ENCODE measurements around the gene RPA1. TPM values are rescaled to one million over a fixed set of nuclear protein-coding genes. Genes with fewer than 3 reads are reported as not detected.

Gene RPA1
- polyA plus RNA-seq, 1 donor from 2014 or later = 8.4 TPM

GRCh38 chr17:1872254-1872653 is 42.4 kb downstream of the RPA1 start:
- H3K4me3 ChIP-seq (ENCODE audit: low read length) = no peak overlapping the region
- no peak overlapping the region for H3K4me2 ChIP-seq (ENCODE audit: low read length)
- H3K9me3 ChIP-seq (ENCODE audit: low read length) = no peaks in the 10 kb centered on the region
- no peaks in the 10 kb centered on the region for H3F3A ChIP-seq (ENCODE audit: insufficient read depth, low read length, poor library complexity, severe bottlenecking)
- H3K27me3 ChIP-seq (ENCODE audit: insufficient read depth, low read depth, low read length) = no peaks in the 10 kb centered on the region
- TF ChIP-seq RAD21 (conservative IDR thresholded peaks at IDR 0.05) (no peak), SMC3 (conservative IDR thresholded peaks at IDR 0.05; ENCODE audit: poor library complexity) (no peak), CTCF (IDR thresholded peaks at IDR 0.05; ENCODE audit: poor library complexity, severe bottlenecking) (no peak), POLR2AphosphoS5 (IDR thresholded peaks at IDR 0.05) (no peak), MXI1 (conservative IDR thresholded peaks at IDR 0.05; ENCODE audit: poor library complexity, severe bottlenecking) (no peak), EZH2 (IDR thresholded peaks at IDR 0.05; ENCODE audit: borderline replicate concordance, insufficient read depth, low read length, poor library complexity, severe bottlenecking) (no peak), TAF1 (IDR thresholded peaks at IDR 0.05; ENCODE audit: low read depth) (no peak), EP300 (conservative IDR thresholded peaks at IDR 0.05; ENCODE audit: poor library complexity, severe bottlenecking) (no peak)
- TF ChIP-seq, protein P1, sequence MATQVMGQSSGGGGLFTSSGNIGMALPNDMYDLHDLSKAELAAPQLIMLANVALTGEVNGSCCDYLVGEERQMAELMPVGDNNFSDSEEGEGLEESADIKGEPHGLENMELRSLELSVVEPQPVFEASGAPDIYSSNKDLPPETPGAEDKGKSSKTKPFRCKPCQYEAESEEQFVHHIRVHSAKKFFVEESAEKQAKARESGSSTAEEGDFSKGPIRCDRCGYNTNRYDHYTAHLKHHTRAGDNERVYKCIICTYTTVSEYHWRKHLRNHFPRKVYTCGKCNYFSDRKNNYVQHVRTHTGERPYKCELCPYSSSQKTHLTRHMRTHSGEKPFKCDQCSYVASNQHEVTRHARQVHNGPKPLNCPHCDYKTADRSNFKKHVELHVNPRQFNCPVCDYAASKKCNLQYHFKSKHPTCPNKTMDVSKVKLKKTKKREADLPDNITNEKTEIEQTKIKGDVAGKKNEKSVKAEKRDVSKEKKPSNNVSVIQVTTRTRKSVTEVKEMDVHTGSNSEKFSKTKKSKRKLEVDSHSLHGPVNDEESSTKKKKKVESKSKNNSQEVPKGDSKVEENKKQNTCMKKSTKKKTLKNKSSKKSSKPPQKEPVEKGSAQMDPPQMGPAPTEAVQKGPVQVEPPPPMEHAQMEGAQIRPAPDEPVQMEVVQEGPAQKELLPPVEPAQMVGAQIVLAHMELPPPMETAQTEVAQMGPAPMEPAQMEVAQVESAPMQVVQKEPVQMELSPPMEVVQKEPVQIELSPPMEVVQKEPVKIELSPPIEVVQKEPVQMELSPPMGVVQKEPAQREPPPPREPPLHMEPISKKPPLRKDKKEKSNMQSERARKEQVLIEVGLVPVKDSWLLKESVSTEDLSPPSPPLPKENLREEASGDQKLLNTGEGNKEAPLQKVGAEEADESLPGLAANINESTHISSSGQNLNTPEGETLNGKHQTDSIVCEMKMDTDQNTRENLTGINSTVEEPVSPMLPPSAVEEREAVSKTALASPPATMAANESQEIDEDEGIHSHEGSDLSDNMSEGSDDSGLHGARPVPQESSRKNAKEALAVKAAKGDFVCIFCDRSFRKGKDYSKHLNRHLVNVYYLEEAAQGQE (IDR thresholded peaks at IDR 0.05; ENCODE audit: borderline replicate concordance) = no peak
- no peak overlapping the region for H2AFZ ChIP-seq (ENCODE audit: low read depth, low read length)
- H4K20me1 ChIP-seq (ENCODE audit: insufficient read depth) = no peaks in the 10 kb centered on the region
- no peaks in the 10 kb centered on the region for H3K36me3 ChIP-seq (ENCODE audit: insufficient read depth, low read length)
- peak overlapping the region; percentile 31 for H3K27ac ChIP-seq (ENCODE audit: low read length)
- no peaks in the 10 kb centered on the region for H3K79me2 ChIP-seq (replicated peaks; ENCODE audit: insufficient read depth, low read length)
- H3K9me2 ChIP-seq (ENCODE audit: insufficient read depth, low read length) = no peaks in the 10 kb centered on the region
- H3K9ac ChIP-seq (ENCODE audit: low read length) = no peak overlapping the region

DNA sequence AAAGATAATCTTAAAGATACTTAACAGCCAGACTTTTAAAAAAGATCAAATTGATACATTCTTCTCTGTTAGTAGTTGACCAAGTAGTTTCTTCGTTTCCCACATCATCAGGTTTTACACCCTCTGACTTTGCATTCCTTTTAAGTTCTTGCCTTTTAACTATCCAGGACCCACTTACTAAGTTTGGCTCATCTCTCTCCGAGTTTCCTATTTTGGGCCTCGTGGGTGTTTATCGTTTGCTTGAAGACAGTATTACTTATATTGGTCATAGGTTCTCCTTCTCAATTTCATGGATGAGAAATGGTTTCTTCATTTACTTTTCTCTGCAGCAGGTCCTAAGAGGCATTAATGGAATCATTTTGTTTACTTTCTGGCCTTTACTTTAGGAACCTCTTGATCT is 43.2 kb downstream of the RPA1 start:
- TF ChIP-seq TAF1 (IDR thresholded peaks at IDR 0.05; ENCODE audit: low read depth) (no peak), EZH2 (IDR thresholded peaks at IDR 0.05; ENCODE audit: borderline replicate concordance, insufficient read depth, low read length, poor library complexity, severe bottlenecking) (no peak), EP300 (conservative IDR thresholded peaks at IDR 0.05; ENCODE audit: poor library complexity, severe bottlenecking) (no peak), SMC3 (conservative IDR thresholded peaks at IDR 0.05; ENCODE audit: poor library complexity) (no peak), CTCF (IDR thresholded peaks at IDR 0.05; ENCODE audit: poor library complexity, severe bottlenecking) (no peak), MXI1 (conservative IDR thresholded peaks at IDR 0.05; ENCODE audit: poor library complexity, severe bottlenecking) (no peak), POLR2AphosphoS5 (IDR thresholded peaks at IDR 0.05) (no peak), RAD21 (conservative IDR thresholded peaks at IDR 0.05) (no peak)
- TF ChIP-seq, protein P1 (IDR thresholded peaks at IDR 0.05; ENCODE audit: borderline replicate concordance) = no peak

More for the DNA sequence above, 43.2 kb downstream of the RPA1 start:
- no peaks in the 10 kb centered on the region for H3K27me3 ChIP-seq (ENCODE audit: insufficient read depth, low read depth, low read length)
- no peak overlapping the region for H2AFZ ChIP-seq (ENCODE audit: low read depth, low read length)
- no peak overlapping the region for H3K27ac ChIP-seq (ENCODE audit: low read length)
- H3K9ac ChIP-seq (ENCODE audit: low read length) = no peak overlapping the region
- H3K9me2 ChIP-seq (ENCODE audit: insufficient read depth, low read length) = no peaks in the 10 kb centered on the region
- no peaks in the 10 kb centered on the region for H3K79me2 ChIP-seq (replicated peaks; ENCODE audit: insufficient read depth, low read length)
- H3K4me3 ChIP-seq (ENCODE audit: low read length) = no peak overlapping the region
- no peaks in the 10 kb centered on the region for H3K36me3 ChIP-seq (ENCODE audit: insufficient read depth, low read length)
- H3K4me2 ChIP-seq (ENCODE audit: low read length) = no peak overlapping the region
- H4K20me1 ChIP-seq (ENCODE audit: insufficient read depth) = no peaks in the 10 kb centered on the region
- no peaks in the 10 kb centered on the region for H3K9me3 ChIP-seq (ENCODE audit: low read length)
- no peaks in the 10 kb centered on the region for H3F3A ChIP-seq (ENCODE audit: insufficient read depth, low read length, poor library complexity, severe bottlenecking)

Data from neural cell (in vitro differentiated cells).